ENCODE data around the gene KCNAB1.

DNA sequence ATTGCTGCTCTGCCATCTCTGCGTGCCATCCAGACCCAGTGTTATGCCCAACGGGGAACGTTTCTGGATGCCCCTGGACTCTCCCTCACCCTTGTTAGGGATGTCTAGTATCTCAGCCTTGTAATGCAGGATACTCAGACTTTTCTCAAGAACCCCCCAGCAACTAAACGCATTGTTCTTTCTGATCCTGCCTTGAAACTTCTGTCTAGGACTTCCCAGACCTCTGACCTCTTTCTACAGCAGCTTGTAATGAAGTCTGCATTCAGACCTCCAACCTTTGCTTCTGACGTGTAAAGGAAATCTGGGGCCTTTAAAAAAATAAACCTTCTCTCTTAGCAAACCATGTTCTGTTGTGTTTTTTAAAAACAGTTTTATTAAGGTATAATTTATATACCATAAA, 139.5 kb downstream of the KCNAB1 start:
- TF ChIP-seq, protein P1, sequence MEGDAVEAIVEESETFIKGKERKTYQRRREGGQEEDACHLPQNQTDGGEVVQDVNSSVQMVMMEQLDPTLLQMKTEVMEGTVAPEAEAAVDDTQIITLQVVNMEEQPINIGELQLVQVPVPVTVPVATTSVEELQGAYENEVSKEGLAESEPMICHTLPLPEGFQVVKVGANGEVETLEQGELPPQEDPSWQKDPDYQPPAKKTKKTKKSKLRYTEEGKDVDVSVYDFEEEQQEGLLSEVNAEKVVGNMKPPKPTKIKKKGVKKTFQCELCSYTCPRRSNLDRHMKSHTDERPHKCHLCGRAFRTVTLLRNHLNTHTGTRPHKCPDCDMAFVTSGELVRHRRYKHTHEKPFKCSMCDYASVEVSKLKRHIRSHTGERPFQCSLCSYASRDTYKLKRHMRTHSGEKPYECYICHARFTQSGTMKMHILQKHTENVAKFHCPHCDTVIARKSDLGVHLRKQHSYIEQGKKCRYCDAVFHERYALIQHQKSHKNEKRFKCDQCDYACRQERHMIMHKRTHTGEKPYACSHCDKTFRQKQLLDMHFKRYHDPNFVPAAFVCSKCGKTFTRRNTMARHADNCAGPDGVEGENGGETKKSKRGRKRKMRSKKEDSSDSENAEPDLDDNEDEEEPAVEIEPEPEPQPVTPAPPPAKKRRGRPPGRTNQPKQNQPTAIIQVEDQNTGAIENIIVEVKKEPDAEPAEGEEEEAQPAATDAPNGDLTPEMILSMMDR (IDR thresholded peaks at IDR 0.05; ENCODE audit: extremely low read depth in 1 of 2, insufficient read depth in 1 of 2, low read depth in 1 of 2, low read length in 2 of 2), result no peak
- TF ChIP-seq MAX (IDR thresholded peaks at IDR 0.05; ENCODE audit: insufficient read depth, insufficient read length) (no peak), POLR2A (IDR thresholded peaks at IDR 0.05; ENCODE audit: low read depth, low read length) (no peak), POLR2AphosphoS5 (IDR thresholded peaks at IDR 0.05; ENCODE audit: insufficient read depth, low read depth, low read length) (no peak), EZH2 (IDR thresholded peaks at IDR 0.05; ENCODE audit: borderline replicate concordance, low read depth, low read length, severe bottlenecking) (no peak), JUN (IDR thresholded peaks at IDR 0.05; ENCODE audit: borderline replicate concordance, insufficient read depth, insufficient read length, low read depth) (no peak), MYC (IDR thresholded peaks at IDR 0.05; ENCODE audit: low read depth, low read length) (no peak), FOS (IDR thresholded peaks at IDR 0.05; ENCODE audit: borderline replicate concordance, insufficient read depth, low read length) (no peak)

Measured in endothelial cell of umbilical vein (primary cell).